ENCODE results near the gene FGF11.
A peak's percentile ranks its signal among the peaks of the same experiment; 100 is the strongest.

The FGF11 gene

DNA sequence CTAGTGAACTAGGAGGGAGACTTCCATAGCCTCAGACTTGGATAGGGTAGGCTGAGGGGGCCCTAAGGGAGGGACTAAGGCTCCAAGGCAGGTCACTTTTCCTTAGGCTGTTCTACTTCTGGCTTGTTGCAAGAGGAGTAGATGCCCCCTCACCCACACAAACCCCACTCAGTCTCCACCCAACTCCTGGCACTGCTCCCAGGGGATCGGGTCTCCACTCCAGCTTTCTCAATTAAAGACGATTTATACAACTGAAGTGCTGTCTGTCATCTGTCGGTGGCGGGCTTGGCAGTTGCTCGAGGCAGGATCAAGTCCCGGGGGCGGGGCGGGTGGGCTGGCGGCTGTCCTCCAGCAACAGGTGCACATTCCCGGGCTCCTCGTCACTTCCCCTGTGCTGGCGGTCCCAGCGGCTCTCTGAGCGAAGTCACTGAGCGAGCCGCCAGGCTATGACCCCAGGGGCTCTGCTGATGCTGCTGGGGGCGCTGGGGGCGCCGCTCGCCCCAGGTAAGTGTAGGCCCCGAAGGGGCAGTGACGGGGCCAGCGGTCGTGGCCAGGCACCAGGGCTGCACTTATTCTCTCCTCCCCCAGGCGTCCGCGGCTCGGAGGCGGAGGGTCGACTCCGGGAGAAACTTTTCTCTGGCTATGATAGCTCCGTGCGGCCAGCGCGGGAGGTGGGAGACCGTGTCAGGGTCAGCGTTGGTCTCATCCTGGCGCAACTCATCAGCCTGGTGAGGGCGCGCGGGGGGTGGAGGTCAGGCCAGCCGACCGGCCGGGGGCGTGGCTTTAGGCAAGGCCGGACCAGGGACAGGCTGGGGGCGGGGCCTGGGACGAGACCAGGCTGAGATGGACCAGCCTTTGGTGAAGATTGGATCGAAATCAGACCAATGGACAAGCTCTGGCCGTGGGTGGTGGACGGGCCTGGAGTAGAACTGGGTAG, 5.6 kb downstream of the FGF11 start, which contains the start of gene CHRNB1 (continued):
- TF ChIP-seq ZNF664 (tag by site-specific recombination; IDR thresholded peaks at IDR 0.05), result no peak
- TF ChIP-seq SP7 (tag by site-specific recombination; IDR thresholded peaks at IDR 0.05), result peak; percentile 11; the same call in 1 of the 2 replicates
- no peak for TF ChIP-seq ZNF596 (tag by site-specific recombination; IDR thresholded peaks at IDR 0.05)
- TF ChIP-seq, protein P1, sequence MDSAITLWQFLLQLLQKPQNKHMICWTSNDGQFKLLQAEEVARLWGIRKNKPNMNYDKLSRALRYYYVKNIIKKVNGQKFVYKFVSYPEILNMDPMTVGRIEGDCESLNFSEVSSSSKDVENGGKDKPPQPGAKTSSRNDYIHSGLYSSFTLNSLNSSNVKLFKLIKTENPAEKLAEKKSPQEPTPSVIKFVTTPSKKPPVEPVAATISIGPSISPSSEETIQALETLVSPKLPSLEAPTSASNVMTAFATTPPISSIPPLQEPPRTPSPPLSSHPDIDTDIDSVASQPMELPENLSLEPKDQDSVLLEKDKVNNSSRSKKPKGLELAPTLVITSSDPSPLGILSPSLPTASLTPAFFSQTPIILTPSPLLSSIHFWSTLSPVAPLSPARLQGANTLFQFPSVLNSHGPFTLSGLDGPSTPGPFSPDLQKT (IDR thresholded peaks at IDR 0.05; ENCODE audit: borderline replicate concordance, low read depth, low read length), result no peak
- no peak for TF ChIP-seq ZFP3 (tag by site-specific recombination; IDR thresholded peaks at IDR 0.05; ENCODE audit: low read depth)
- no peak for TF ChIP-seq ZBTB21 (tag by site-specific recombination; IDR thresholded peaks at IDR 0.05)
- TF ChIP-seq ZNF777 (tag by site-specific recombination; IDR thresholded peaks at IDR 0.05; ENCODE audit: borderline replicate concordance), result no peak
- TF ChIP-seq EGR2 (tag by site-specific recombination; IDR thresholded peaks at IDR 0.05; ENCODE audit: low read depth), result peak; percentile 66
- no peak for TF ChIP-seq ZNF416 (tag by site-specific recombination; IDR thresholded peaks at IDR 0.05)
- TF ChIP-seq, protein P2, sequence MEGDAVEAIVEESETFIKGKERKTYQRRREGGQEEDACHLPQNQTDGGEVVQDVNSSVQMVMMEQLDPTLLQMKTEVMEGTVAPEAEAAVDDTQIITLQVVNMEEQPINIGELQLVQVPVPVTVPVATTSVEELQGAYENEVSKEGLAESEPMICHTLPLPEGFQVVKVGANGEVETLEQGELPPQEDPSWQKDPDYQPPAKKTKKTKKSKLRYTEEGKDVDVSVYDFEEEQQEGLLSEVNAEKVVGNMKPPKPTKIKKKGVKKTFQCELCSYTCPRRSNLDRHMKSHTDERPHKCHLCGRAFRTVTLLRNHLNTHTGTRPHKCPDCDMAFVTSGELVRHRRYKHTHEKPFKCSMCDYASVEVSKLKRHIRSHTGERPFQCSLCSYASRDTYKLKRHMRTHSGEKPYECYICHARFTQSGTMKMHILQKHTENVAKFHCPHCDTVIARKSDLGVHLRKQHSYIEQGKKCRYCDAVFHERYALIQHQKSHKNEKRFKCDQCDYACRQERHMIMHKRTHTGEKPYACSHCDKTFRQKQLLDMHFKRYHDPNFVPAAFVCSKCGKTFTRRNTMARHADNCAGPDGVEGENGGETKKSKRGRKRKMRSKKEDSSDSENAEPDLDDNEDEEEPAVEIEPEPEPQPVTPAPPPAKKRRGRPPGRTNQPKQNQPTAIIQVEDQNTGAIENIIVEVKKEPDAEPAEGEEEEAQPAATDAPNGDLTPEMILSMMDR (tag by site-specific recombination; IDR thresholded peaks at IDR 0.05), result peak; percentile 64
- peak; percentile 52; the same call in 1 of the 2 replicates for TF ChIP-seq SCRT1 (tag by site-specific recombination; IDR thresholded peaks at IDR 0.05; ENCODE audit: borderline replicate concordance)
- TF ChIP-seq ZNF560 (tag by site-specific recombination; IDR thresholded peaks at IDR 0.05; ENCODE audit: borderline replicate concordance), result no peak
- TF ChIP-seq ZBTB17 (tag by site-specific recombination; IDR thresholded peaks at IDR 0.05), result peak; percentile 96
- TF ChIP-seq ZNF335 (tag by site-specific recombination; conservative IDR thresholded peaks at IDR 0.05), result peak; percentile 89
- TF ChIP-seq, protein P3, sequence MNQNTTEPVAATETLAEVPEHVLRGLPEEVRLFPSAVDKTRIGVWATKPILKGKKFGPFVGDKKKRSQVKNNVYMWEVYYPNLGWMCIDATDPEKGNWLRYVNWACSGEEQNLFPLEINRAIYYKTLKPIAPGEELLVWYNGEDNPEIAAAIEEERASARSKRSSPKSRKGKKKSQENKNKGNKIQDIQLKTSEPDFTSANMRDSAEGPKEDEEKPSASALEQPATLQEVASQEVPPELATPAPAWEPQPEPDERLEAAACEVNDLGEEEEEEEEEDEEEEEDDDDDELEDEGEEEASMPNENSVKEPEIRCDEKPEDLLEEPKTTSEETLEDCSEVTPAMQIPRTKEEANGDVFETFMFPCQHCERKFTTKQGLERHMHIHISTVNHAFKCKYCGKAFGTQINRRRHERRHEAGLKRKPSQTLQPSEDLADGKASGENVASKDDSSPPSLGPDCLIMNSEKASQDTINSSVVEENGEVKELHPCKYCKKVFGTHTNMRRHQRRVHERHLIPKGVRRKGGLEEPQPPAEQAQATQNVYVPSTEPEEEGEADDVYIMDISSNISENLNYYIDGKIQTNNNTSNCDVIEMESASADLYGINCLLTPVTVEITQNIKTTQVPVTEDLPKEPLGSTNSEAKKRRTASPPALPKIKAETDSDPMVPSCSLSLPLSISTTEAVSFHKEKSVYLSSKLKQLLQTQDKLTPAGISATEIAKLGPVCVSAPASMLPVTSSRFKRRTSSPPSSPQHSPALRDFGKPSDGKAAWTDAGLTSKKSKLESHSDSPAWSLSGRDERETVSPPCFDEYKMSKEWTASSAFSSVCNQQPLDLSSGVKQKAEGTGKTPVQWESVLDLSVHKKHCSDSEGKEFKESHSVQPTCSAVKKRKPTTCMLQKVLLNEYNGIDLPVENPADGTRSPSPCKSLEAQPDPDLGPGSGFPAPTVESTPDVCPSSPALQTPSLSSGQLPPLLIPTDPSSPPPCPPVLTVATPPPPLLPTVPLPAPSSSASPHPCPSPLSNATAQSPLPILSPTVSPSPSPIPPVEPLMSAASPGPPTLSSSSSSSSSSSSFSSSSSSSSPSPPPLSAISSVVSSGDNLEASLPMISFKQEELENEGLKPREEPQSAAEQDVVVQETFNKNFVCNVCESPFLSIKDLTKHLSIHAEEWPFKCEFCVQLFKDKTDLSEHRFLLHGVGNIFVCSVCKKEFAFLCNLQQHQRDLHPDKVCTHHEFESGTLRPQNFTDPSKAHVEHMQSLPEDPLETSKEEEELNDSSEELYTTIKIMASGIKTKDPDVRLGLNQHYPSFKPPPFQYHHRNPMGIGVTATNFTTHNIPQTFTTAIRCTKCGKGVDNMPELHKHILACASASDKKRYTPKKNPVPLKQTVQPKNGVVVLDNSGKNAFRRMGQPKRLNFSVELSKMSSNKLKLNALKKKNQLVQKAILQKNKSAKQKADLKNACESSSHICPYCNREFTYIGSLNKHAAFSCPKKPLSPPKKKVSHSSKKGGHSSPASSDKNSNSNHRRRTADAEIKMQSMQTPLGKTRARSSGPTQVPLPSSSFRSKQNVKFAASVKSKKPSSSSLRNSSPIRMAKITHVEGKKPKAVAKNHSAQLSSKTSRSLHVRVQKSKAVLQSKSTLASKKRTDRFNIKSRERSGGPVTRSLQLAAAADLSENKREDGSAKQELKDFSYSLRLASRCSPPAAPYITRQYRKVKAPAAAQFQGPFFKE (tag by site-specific recombination; IDR thresholded peaks at IDR 0.05; ENCODE audit: borderline replicate concordance), result no peak
- TF ChIP-seq, protein P4, sequence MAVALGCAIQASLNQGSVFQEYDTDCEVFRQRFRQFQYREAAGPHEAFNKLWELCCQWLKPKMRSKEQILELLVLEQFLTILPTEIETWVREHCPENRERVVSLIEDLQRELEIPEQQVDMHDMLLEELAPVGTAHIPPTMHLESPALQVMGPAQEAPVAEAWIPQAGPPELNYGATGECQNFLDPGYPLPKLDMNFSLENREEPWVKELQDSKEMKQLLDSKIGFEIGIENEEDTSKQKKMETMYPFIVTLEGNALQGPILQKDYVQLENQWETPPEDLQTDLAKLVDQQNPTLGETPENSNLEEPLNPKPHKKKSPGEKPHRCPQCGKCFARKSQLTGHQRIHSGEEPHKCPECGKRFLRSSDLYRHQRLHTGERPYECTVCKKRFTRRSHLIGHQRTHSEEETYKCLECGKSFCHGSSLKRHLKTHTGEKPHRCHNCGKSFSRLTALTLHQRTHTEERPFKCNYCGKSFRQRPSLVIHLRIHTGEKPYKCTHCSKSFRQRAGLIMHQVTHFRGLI (tag by site-specific recombination; IDR thresholded peaks at IDR 0.05), result no peak
- peak; percentile 53 for TF ChIP-seq ZIC2 (tag by site-specific recombination; IDR thresholded peaks at IDR 0.05)
- TF ChIP-seq GLIS1 (tag by site-specific recombination; IDR thresholded peaks at IDR 0.05), result peak; percentile 84
- peak; percentile 65 for TF ChIP-seq KLF16 (tag by site-specific recombination; IDR thresholded peaks at IDR 0.05)
- TF ChIP-seq, protein P5, sequence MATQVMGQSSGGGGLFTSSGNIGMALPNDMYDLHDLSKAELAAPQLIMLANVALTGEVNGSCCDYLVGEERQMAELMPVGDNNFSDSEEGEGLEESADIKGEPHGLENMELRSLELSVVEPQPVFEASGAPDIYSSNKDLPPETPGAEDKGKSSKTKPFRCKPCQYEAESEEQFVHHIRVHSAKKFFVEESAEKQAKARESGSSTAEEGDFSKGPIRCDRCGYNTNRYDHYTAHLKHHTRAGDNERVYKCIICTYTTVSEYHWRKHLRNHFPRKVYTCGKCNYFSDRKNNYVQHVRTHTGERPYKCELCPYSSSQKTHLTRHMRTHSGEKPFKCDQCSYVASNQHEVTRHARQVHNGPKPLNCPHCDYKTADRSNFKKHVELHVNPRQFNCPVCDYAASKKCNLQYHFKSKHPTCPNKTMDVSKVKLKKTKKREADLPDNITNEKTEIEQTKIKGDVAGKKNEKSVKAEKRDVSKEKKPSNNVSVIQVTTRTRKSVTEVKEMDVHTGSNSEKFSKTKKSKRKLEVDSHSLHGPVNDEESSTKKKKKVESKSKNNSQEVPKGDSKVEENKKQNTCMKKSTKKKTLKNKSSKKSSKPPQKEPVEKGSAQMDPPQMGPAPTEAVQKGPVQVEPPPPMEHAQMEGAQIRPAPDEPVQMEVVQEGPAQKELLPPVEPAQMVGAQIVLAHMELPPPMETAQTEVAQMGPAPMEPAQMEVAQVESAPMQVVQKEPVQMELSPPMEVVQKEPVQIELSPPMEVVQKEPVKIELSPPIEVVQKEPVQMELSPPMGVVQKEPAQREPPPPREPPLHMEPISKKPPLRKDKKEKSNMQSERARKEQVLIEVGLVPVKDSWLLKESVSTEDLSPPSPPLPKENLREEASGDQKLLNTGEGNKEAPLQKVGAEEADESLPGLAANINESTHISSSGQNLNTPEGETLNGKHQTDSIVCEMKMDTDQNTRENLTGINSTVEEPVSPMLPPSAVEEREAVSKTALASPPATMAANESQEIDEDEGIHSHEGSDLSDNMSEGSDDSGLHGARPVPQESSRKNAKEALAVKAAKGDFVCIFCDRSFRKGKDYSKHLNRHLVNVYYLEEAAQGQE (tag by site-specific recombination; IDR thresholded peaks at IDR 0.05), result no peak
- peak; percentile 87 for TF ChIP-seq ZFHX2 (tag by site-specific recombination; conservative IDR thresholded peaks at IDR 0.05)
- peak; percentile 93 for TF ChIP-seq GLIS2 (tag by site-specific recombination; IDR thresholded peaks at IDR 0.05)
- TF ChIP-seq ZNF121 (tag by site-specific recombination; IDR thresholded peaks at IDR 0.05), result no peak
- TF ChIP-seq ZBTB48 (tag by site-specific recombination; IDR thresholded peaks at IDR 0.05), result no peak
- no peak for TF ChIP-seq ZNF19 (tag by site-specific recombination; IDR thresholded peaks at IDR 0.05; ENCODE audit: low read depth)
- TF ChIP-seq MYNN (tag by site-specific recombination; IDR thresholded peaks at IDR 0.05; ENCODE audit: borderline replicate concordance), result no peak
